ENCODE data around the gene CALN1. TPM values are rescaled to one million over a fixed set of nuclear protein-coding genes. Genes with fewer than 3 reads are reported as not detected.

The CALN1 gene
- total and polyA plus RNA-seq, 2 of the 8 experiments (the other 6 are each of a cell fraction or from before 2014, with no cell fraction given), result 6.4 to 15.2 TPM

- TF ChIP-seq BCL11A (IDR thresholded peaks at IDR 0.05; ENCODE audit: low read depth in 2 of 2, low read length in 2 of 2) (no peak), HDAC6 (IDR thresholded peaks at IDR 0.05; ENCODE audit: low read depth, low read length) (no peak), EGR1 (IDR thresholded peaks at IDR 0.05; ENCODE audit: borderline replicate concordance, low read depth, low read length) (peak; percentile 43; the same call in 1 of the 2 replicates), POU5F1 (IDR thresholded peaks at IDR 0.05; ENCODE audit: low read depth, low read length) (no peak), CBX5 (IDR thresholded peaks at IDR 0.05; ENCODE audit: low read depth, low read length) (no peak), FOSL1 (IDR thresholded peaks at IDR 0.05; ENCODE audit: insufficient read depth, low read depth, low read length) (no peak), BACH1 (IDR thresholded peaks at IDR 0.05; ENCODE audit: low read length) (no peak), YY1 (IDR thresholded peaks at IDR 0.05; ENCODE audit: low read depth, low read length) (0 out of 2 replicates have a peak, but pooled peaks have one; percentile 6), SIX5 (IDR thresholded peaks at IDR 0.05; ENCODE audit: low read depth, low read length) (no peak), RBBP5 (IDR thresholded peaks at IDR 0.05; ENCODE audit: borderline replicate concordance, low read depth, low read length) (peak; percentile 92), RAD21 (IDR thresholded peaks at IDR 0.05 in 1 of 2, conservative IDR thresholded peaks at IDR 0.05 in 1 of 2; ENCODE audit: low read depth in 2 of 2, low read length in 2 of 2) (no peak), SIRT6 (IDR thresholded peaks at IDR 0.05; ENCODE audit: low read length) (no peak), GTF2F1 (IDR thresholded peaks at IDR 0.05; ENCODE audit: borderline replicate concordance, low read depth, low read length) (no peak), POLR2A (IDR thresholded peaks at IDR 0.05; ENCODE audit: control extremely low read depth in 1 of 2, low read depth in 2 of 2, low read length in 2 of 2) (0 out of 3 replicates have a peak, but pooled peaks of 1 of the 2 experiments have one; percentile 8), BRCA1 (IDR thresholded peaks at IDR 0.05; ENCODE audit: low read depth, low read length) (no peak), SUZ12 (IDR thresholded peaks at IDR 0.05; ENCODE audit: low read length) (peak; percentile 39; the same call in 1 of the 2 replicates), PHF8 (conservative IDR thresholded peaks at IDR 0.05; ENCODE audit: low read depth, low read length) (peak; percentile 46; the same call in 1 of the 2 replicates), TEAD4 (IDR thresholded peaks at IDR 0.05; ENCODE audit: low read depth, low read length) (no peak)
- TF ChIP-seq, protein P1, sequence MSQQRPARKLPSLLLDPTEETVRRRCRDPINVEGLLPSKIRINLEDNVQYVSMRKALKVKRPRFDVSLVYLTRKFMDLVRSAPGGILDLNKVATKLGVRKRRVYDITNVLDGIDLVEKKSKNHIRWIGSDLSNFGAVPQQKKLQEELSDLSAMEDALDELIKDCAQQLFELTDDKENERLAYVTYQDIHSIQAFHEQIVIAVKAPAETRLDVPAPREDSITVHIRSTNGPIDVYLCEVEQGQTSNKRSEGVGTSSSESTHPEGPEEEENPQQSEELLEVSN (IDR thresholded peaks at IDR 0.05), result peak; percentile 84
These were observed 75.3 kb downstream of the CALN1 start (continued) for GRCh38 chr7:72336632-72337389.

Measured in H1 (cell line).